SH-SY5Y (cell line): Measurements from ENCODE around the gene TNFRSF11A.

Experiments used
- GATA2 ChIP-seq: IDR thresholded peaks from 2 replicates; pipeline ENCODE4 v1.6.1; 2011; ENCODE audit warnings: mild to moderate bottlenecking, low read depth, low read length
- GATA3 ChIP-seq: IDR thresholded peaks from 2 replicates; pipeline ENCODE4 v1.6.1; 2011; ENCODE audit warnings: low read depth, mild to moderate bottlenecking, low read length, moderate library complexity

TNFRSF11A gene

DNA sequence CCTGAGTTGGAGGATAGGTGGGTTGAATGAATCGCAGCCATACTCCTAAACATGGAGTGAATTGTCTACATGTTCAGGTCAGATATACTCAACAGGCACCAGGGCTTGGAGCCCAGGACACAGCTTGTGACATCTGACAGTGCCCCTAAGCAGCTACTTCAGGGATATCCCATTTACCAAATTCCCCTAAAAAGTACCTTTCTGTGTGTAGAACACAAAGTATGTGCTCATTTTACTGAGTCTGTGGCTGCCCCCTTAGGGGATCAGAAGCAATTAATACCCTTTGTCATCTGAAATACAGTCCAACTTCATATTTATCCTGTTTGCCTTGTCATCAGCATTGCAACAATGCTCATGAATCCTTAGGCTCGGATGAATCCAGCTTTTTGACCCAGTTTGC is 20.8 kb downstream of the TNFRSF11A start:
- TF ChIP-seq GATA2, result no peak
- TF ChIP-seq GATA3, result no peak

GRCh38 chr18:62346333-62347088 is 21.4 kb downstream of the TNFRSF11A start:
- TF ChIP-seq GATA3 (no peak), GATA2 (no peak)

GRCh38 chr18:62347089-62347506 is 22.0 kb downstream of the TNFRSF11A start:
- TF ChIP-seq GATA2 (peak; percentile 36; the same call in 1 of the 2 replicates), GATA3 (no peak)

DNA sequence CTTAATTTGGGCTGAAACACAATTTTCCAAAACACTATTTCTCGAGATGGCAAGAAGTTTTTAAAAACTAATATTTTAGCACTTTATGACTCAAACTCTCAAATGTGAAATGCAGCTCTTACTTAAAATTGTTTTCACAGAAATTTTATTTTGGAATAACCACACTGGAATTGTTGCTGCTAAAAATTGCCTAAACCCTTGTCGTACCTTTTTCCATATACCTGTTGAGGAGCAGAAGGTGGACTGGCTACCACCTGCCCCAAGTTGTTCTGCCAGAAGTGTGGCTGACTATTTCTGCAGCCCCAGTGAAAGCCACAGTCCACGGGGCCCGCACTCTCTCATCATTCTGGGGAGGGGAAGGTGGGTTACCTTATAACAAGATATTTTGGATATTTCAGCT is 23.4 kb downstream of the TNFRSF11A start:
- TF ChIP-seq GATA3, result no peak
- TF ChIP-seq GATA2, result no peak

DNA sequence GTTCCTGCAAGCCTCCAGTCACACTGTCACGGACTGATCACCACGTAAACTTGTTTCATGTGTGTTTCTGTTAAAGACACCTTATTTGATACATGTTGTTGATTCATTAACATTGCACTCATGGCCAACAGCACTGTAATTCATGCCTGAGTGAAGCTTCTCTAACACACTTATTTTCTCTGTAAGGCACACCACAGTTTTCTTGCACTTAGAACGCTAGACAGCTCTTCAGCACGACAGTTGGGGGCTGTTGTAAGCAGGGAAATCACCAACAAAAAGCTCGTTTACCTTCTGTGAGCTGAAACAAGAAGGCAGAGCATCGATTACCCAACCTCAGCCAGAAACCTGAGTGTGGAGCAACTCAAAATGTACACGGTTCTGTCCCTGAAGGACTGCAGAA is 28.1 kb downstream of the TNFRSF11A start:
- no peak for TF ChIP-seq GATA2
- no peak for TF ChIP-seq GATA3

DNA sequence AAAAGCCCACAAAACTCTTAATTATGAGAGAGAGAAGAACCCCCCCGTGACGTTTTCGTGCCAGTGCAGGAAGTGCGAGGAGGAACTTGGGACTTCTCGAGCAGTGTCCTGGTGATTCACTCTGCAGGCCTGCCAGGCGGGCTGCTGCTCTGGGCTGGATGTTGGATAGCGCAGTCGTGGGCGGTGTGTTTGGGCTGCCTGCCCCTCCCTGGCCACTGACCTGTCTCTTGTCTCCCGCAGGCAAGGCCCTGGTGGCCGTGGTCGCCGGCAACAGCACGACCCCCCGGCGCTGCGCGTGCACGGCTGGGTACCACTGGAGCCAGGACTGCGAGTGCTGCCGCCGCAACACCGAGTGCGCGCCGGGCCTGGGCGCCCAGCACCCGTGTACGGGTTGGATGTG is 29.0 kb downstream of the TNFRSF11A start:
- TF ChIP-seq GATA2, result no peak
- TF ChIP-seq GATA3, result no peak

GRCh38 chr18:62357079-62357719 is 32.1 kb downstream of the TNFRSF11A start:
- TF ChIP-seq GATA2, result no peak
- no peak for TF ChIP-seq GATA3

- TF ChIP-seq GATA2 (no peak), GATA3 (no peak)
Observed at GRCh38 chr18:62360805-62361204, 35.7 kb downstream of the TNFRSF11A start.

DNA sequence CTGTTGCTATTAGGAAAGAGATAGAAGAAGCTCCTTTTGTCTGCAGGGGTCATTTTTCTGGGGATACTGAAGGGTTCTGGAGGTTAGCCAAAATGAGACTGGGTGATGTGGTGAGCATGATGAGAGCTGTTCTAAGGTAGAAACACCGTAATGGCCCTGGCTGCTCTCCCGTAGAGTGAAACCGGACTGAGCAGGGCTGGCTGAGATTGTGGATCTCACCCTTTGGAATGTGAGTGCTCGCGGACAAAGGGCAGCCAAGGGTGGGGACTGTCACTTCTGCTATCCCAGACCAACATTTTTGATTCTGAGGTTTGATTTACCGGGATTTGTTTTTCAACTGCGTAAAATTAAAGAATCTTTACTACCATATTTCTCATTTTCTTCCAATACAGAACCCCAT is 36.2 kb downstream of the TNFRSF11A start:
- TF ChIP-seq GATA2 (no peak), GATA3 (no peak)

DNA sequence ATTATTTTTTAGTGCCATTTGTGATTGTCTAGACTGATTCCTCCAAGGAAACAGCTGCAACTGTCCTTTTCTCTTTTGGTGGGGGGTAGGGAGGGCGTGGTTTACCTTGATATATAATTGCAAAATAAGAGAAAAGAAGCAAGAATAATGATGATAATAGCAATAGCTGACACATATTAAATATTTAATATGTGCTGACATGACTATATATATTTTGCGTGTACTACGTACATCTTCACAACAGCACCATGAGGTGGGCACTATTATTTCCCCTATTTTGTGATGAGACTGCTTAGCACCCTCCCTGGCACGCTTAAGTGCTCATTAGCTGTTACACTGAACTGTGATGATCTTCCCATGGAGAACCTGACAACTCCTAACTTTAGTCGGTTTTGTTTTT is 39.4 kb downstream of the TNFRSF11A start:
- TF ChIP-seq GATA2 (no peak), GATA3 (no peak)

- no peak for TF ChIP-seq GATA2
- no peak for TF ChIP-seq GATA3
Observed at GRCh38 chr18:62365420-62365819, 40.3 kb downstream of the TNFRSF11A start.

GRCh38 chr18:62366992-62367391 is 41.9 kb downstream of the TNFRSF11A start:
- no peak for TF ChIP-seq GATA2
- no peak for TF ChIP-seq GATA3

- TF ChIP-seq GATA2 (no peak), GATA3 (no peak)
Observed at GRCh38 chr18:62368100-62368499, 43.0 kb downstream of the TNFRSF11A start.

- no peak for TF ChIP-seq GATA3
- TF ChIP-seq GATA2, result no peak
Observed at GRCh38 chr18:62369129-62369644, 44.1 kb downstream of the TNFRSF11A start.

GRCh38 chr18:62370366-62370765 is 45.3 kb downstream of the TNFRSF11A start:
- TF ChIP-seq GATA2 (no peak), GATA3 (no peak)

DNA sequence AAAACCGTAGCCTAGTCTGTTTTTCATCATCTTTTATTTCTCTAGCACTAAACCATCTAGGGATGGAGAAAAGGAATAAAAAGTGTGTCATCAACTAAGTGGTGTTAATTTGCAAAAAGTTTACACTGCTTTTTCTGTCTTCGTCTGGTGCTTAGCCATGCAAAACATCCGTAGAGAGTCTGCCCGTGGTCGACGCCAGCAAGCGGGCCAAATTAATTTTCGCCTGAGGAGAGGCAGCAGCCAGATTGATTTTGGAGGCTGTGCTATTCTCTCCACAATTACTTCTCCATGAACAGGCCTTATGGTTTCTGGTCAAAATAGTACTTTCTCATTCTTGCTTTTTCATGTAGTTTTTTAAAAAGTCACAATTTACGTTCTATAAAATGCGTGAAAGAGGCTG is 46.3 kb downstream of the TNFRSF11A start:
- TF ChIP-seq GATA2 (no peak), GATA3 (no peak)
